ENCODE measurements around the gene RGS16.

GRCh38 chr1:182651339-182651724 lies 47.1 kb upstream of the RGS16 start:
- TF ChIP-seq CTCF (conservative IDR thresholded peaks at IDR 0.05; ENCODE audit: low read length), result no peak
- no peak for TF ChIP-seq EZH2phosphoT487 (IDR thresholded peaks at IDR 0.05; ENCODE audit: borderline replicate concordance, low read depth, low read length)

All from OCI-LY7 (cell line).